Brain microvascular endothelial cell (primary cell): Measurements from ENCODE around the gene WDR36.

ENCODE experiments used
- DNase-seq: peaks from one replicate; pipeline ENCODE4 v3.0.0-alpha.2; 2020
- H3K27ac ChIP-seq: fragments of 250-450 bp; sonication (Bioruptor Pico); 2 replicates; pipeline ENCODE4 v1.5.1; 2020; ENCODE audit warnings: mild to moderate bottlenecking, moderate library complexity
- H3K27me3 ChIP-seq: fragments of 250-450 bp; sonication (Bioruptor Pico); replicated peaks from 2 replicates; pipeline ENCODE4 v1.5.1; 2020; ENCODE audit warnings: mild to moderate bottlenecking
- H3K36me3 ChIP-seq: fragments of 250-450 bp; sonication (Bioruptor Pico); replicated peaks from 2 replicates; pipeline ENCODE4 v1.5.1; 2020; ENCODE audit warnings: mild to moderate bottlenecking
- H3K4me3 ChIP-seq: 2 replicates; pipeline ENCODE4 v1.5.1; 2011; ENCODE audit warnings: low read depth, mild to moderate bottlenecking, control low read depth, low read length, moderate library complexity
- in situ Hi-C: cut with HindIII; loops from 2 replicates; pipeline ENCODE4 v1.10.0; 2017; ENCODE audit warnings: low sequenced_read_pairs, low pct_ligation_motif_present
- TF ChIP-seq, protein P1 (sequence below): IDR thresholded peaks from 2 replicates; pipeline ENCODE4 v1.5.1; 2011; ENCODE audit warnings: low read depth, mild to moderate bottlenecking, moderate library complexity, low read length, control low read depth, inconsistent platforms; ENCODE audit errors: missing control alignments

WDR36 gene

DNA sequence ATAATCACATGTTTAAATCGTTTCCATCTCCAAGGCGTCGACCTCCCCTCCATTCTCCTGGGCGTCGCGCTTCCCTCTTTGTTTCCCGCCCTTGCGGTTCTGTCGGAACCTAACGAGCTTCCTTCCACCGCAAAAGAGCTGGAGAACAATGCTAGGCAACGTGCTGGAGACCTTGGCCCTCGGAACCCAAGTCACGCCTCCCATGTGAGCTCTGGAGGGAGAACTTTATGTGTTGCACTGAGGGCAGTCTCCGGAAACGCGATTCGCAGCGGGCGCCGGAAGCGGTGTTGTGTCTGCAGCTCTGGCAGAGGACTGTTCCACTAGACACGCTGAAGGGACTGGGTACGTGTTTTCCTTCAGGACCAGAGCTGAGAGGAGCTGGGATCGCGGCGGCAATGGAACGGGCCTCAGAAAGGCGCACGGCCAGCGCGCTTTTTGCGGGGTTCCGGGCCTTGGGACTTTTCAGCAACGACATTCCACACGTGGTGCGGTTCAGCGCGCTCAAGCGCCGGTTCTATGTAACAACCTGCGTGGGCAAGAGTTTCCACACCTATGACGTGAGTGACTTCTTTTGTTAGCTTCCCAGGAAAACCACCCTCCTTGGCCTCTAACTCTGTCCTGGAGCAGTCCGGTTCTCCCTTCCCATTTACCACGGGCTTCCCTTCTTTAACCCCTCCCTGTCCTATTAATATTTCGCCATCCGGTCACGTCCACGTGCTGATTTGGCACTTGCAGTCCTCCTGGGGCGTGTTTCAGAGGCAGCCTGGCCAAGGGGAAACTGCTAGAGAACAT is at the start of gene WDR36:
Gene WDR36, plus strand, starts transcription at position 287 of the 792 bp plus-strand sequence. Its CDS starts 109 bp downstream, at position 396.
- Histone ChIP-seq H3K4me3 (peak within 1 kb of the TSS; percentile 81), H3K36me3 (peaks cover 5% of the 10 kb centered on the region), H3K27me3 (no peaks in the 10 kb centered on the region), H3K27ac (peak within 1 kb of the TSS; percentile 82)
- in situ Hi-C loops, result no loop called here
- peak; percentile 85 for DNase-seq
- TF ChIP-seq, protein P1, sequence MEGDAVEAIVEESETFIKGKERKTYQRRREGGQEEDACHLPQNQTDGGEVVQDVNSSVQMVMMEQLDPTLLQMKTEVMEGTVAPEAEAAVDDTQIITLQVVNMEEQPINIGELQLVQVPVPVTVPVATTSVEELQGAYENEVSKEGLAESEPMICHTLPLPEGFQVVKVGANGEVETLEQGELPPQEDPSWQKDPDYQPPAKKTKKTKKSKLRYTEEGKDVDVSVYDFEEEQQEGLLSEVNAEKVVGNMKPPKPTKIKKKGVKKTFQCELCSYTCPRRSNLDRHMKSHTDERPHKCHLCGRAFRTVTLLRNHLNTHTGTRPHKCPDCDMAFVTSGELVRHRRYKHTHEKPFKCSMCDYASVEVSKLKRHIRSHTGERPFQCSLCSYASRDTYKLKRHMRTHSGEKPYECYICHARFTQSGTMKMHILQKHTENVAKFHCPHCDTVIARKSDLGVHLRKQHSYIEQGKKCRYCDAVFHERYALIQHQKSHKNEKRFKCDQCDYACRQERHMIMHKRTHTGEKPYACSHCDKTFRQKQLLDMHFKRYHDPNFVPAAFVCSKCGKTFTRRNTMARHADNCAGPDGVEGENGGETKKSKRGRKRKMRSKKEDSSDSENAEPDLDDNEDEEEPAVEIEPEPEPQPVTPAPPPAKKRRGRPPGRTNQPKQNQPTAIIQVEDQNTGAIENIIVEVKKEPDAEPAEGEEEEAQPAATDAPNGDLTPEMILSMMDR, result peak; percentile 1

DNA sequence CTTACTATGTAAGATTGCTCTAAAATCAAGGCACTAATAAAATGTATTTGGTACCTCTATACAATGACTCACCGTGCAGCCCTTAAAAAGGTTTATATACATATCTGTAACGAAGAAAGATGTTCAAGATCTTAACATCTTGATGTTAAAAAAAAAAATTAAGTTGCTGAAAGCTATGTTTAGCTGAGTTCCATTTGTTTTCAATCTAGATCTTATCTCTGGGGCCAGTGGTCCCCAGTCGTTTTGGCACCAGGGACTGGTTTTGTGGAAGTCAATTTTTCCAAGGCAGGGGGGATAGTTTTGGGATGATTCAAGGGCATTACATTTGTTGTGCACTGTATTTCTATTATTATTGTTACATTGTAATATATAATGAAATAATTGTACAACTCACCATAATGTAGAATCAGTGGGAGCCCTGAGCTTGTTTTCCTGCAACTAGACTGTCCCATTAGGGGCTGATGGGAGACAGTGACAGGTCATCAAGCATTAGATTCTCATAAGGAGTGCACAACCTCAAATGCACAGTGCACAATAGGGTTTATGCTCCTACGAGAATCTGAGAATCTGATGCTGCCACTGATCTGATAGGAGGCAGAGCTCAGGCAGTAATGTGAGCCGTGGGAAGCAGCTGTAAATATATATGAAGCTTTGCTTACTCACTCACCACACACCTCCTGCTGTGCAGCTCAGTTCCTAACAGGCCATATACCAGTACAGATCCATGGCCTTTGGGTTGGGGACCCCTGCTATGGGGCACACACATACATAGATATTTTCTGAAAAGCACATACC is 48.2 kb upstream of the WDR36 start:
- no peak overlapping the region for H3K4me3 ChIP-seq
- H3K27ac ChIP-seq, result peak overlapping the region; percentile 91
- H3K27me3 ChIP-seq, result no peaks in the 10 kb centered on the region
- no peaks in the 10 kb centered on the region for H3K36me3 ChIP-seq
- TF ChIP-seq, protein P1, result no peak
- in situ Hi-C loops, result no loop called here
- peak; percentile 99 for DNase-seq

DNA sequence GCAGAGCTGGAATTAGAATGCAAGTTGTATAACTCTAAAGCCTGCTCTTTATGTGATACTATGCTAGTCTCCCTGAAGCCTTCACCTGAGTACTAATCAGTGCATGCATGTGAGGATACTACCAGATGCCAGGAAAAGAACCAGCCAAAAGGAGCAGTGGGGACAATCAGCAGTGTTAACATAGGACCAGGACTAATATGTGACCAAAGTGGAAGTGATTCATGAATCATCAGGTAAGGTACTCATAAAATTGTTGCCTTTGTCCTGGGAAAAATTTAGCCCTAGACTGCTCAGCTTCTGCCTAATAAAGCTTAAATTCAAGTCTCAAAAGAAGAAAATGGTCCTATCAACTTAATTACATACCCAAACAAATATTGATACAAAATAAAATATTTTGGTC is 34.1 kb upstream of the WDR36 start:
- no peak overlapping the region for H3K4me3 ChIP-seq
- no peak overlapping the region for H3K27ac ChIP-seq
- in situ Hi-C loops, result no loop called here
- no peaks in the 10 kb centered on the region for H3K36me3 ChIP-seq
- TF ChIP-seq, protein P1, result no peak
- H3K27me3 ChIP-seq, result no peaks in the 10 kb centered on the region
- no peak for DNase-seq

DNA sequence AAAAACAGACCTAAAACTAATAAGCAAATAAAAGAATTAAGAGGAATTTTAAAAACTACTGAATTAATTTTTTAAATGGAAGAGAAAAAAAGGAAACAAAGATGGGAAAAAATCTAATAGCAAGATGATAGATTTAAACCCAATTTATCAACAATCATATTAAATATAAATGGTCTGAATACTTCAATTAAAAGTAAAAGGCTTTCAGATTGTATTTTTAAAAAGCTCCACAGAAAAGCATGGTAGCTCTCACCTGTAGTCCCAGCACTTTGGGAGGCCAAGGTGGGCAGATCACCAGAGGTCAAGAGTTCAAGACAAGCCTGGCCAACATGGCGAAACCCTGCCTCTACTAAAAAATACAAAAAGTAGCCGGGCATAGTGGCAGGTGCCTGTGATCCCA is 32.0 kb upstream of the WDR36 start:
- in situ Hi-C loops, result no loop called here
- DNase-seq, result no peak
- Histone ChIP-seq H3K27ac (no peak overlapping the region), H3K27me3 (no peaks in the 10 kb centered on the region), H3K4me3 (no peak overlapping the region), H3K36me3 (no peaks in the 10 kb centered on the region)
- TF ChIP-seq, protein P1, result no peak

DNA sequence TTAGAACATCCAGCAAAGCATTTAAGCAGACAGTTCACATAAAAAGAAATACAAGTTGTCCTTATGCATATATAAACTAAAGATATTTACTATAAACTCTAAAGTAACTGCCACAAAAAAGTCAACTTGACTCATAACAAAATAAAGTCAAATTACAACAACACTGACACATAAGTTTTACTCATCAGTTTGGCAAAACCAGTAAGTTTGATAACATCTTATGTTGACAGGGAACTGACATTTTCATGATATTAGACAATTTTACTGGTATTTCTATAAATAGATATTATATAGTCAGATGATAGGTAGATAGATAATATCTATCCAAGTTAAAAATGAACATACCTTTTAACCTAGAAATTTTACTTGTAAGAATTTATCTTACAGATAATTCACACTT is 30.5 kb upstream of the WDR36 start:
- in situ Hi-C loops, result no loop called here
- H3K4me3 ChIP-seq, result no peak overlapping the region
- DNase-seq, result no peak
- TF ChIP-seq, protein P1, result no peak
- H3K36me3 ChIP-seq, result no peaks in the 10 kb centered on the region
- H3K27me3 ChIP-seq, result no peaks in the 10 kb centered on the region
- H3K27ac ChIP-seq, result no peak overlapping the region
